Measurements from ENCODE around the gene SPINT4.
"Not testable (repeated sequence)": the region's sequence is repeated elsewhere in the genome, so short reads cannot be mapped to it uniquely, and the experiment has no call there.

Gene SPINT4

GRCh38 chr20:45722047-45722446 is at the start of gene SPINT4:
Gene SPINT4, plus strand, starts transcription at chr20:45722347. Its CDS starts 21 bp downstream, at chr20:45722368.
- no peak for DNase-seq (ENCODE audit: low read depth)

- DNase-seq (ENCODE audit: low read depth), result no peak
Measured at GRCh38 chr20:45672765-45673164, 49.4 kb upstream of the SPINT4 start.

GRCh38 chr20:45679650-45680049 is 42.5 kb upstream of the SPINT4 start:
- DNase-seq (ENCODE audit: low read depth), result no peak

- no peak for DNase-seq (ENCODE audit: low read depth)
Measured at GRCh38 chr20:45685896-45686295, 36.3 kb upstream of the SPINT4 start.

GRCh38 chr20:45693346-45693745 is 28.8 kb upstream of the SPINT4 start:
- DNase-seq (ENCODE audit: low read depth), result not testable (repeated sequence)

GRCh38 chr20:45695496-45695895 is 26.7 kb upstream of the SPINT4 start:
- no peak for DNase-seq (ENCODE audit: low read depth)

- no peak for DNase-seq (ENCODE audit: low read depth)
Measured at GRCh38 chr20:45701104-45701503, 21.0 kb upstream of the SPINT4 start.

GRCh38 chr20:45701873-45702272 is 20.3 kb upstream of the SPINT4 start, which contains the start of gene WFDC13:
Gene WFDC13, plus strand, starts transcription at chr20:45702038. Its CDS starts 86 bp downstream, at chr20:45702124.
- no peak for DNase-seq (ENCODE audit: low read depth)

- DNase-seq (ENCODE audit: low read depth), result no peak
Measured at GRCh38 chr20:45704969-45705637, 17.0 kb upstream of the SPINT4 start, which contains the start of gene WFDC10B. Gene WFDC10B, minus strand, starts transcription at chr20:45705019. Its CDS starts 19,027 bp downstream, at chr20:45685992.

GRCh38 chr20:45716141-45716688 is 5.9 kb upstream of the SPINT4 start:
- not testable (repeated sequence) for DNase-seq (ENCODE audit: low read depth)

GRCh38 chr20:45725134-45725533 is 3.0 kb downstream of the SPINT4 start:
- DNase-seq (ENCODE audit: low read depth), result no peak

GRCh38 chr20:45727044-45727443 is 4.9 kb downstream of the SPINT4 start:
- DNase-seq (ENCODE audit: low read depth), result no peak

- DNase-seq (ENCODE audit: low read depth), result no peak
Measured at GRCh38 chr20:45732199-45732598, 10.1 kb downstream of the SPINT4 start.

- DNase-seq (ENCODE audit: low read depth), result no peak
Measured at GRCh38 chr20:45735552-45735951, 13.4 kb downstream of the SPINT4 start.

GRCh38 chr20:45735988-45736387 is 13.8 kb downstream of the SPINT4 start:
- no peak for DNase-seq (ENCODE audit: low read depth)

- DNase-seq (ENCODE audit: low read depth), result no peak
Measured at GRCh38 chr20:45742596-45742995, 20.4 kb downstream of the SPINT4 start.

- no peak for DNase-seq (ENCODE audit: low read depth)
Measured at GRCh38 chr20:45745015-45745414, 22.9 kb downstream of the SPINT4 start.

GRCh38 chr20:45751721-45752120 is 29.6 kb downstream of the SPINT4 start:
- DNase-seq (ENCODE audit: low read depth), result no peak

- no peak for DNase-seq (ENCODE audit: low read depth)
Measured at GRCh38 chr20:45752746-45753145, 30.6 kb downstream of the SPINT4 start.

GRCh38 chr20:45758096-45758495 is 35.9 kb downstream of the SPINT4 start:
- DNase-seq (ENCODE audit: low read depth), result no peak

GRCh38 chr20:45759921-45760320 is 37.8 kb downstream of the SPINT4 start:
- DNase-seq (ENCODE audit: low read depth), result not testable (repeated sequence)

GRCh38 chr20:45761966-45762365 is 39.8 kb downstream of the SPINT4 start:
- not testable (repeated sequence) for DNase-seq (ENCODE audit: low read depth)

- DNase-seq (ENCODE audit: low read depth), result not testable (repeated sequence)
Measured at GRCh38 chr20:45764618-45765282, 42.6 kb downstream of the SPINT4 start.
